PC-3 (cell line): ENCODE measurements around the gene CXCL11. TPM values are rescaled to one million over a fixed set of nuclear protein-coding genes. Genes with fewer than 3 reads are reported as not detected.
A peak's percentile ranks its signal among the peaks of the same experiment; 100 is the strongest.
"Not testable (repeated sequence)": the region's sequence is repeated elsewhere in the genome, so short reads cannot be mapped to it uniquely, and the experiment has no call there.

Experiments used
- ATAC-seq: fragments of 200-7000 bp; cut with Tn5 transposase; 2 replicates; pipeline ENCODE4 v1.9.1; 2020; ENCODE audit warnings: mild to moderate bottlenecking, moderate library complexity
- BruUV-seq: library from RNA; stranded (reverse); fragments of 400-500 nt; replicated peaks from 2 replicates; lab custom pipeline; 2021; lab: Mats Ljungman, UMichigan
- CTCF ChIA-PET: fragments of 300-600 bp; sonication (Branson Sonifier 250); formaldehyde crosslinking; loops from one replicate; lab custom pipeline; 2022; ENCODE audit warnings: antibody characterized with exemption; lab: Charles Lee
- POLR2A ChIA-PET: fragments of 300-600 bp; sonication (Branson Sonifier 250); formaldehyde crosslinking; loops from one replicate; lab custom pipeline; 2022; ENCODE audit warnings: antibody characterized with exemption; ENCODE audit not compliant: unreplicated experiment; lab: Charles Lee
- DNase-seq: peaks from one replicate; pipeline ENCODE4 v3.0.0-alpha.2; 2015
- H2AFZ ChIP-seq: fragments of 300-600 bp; sonication (generic); 2 replicates; pipeline ENCODE4 v1.6.0; 2016; ENCODE audit warnings: antibody characterized with exemption, low read length
- H3F3A ChIP-seq: fragments of 300-600 bp; sonication (generic); one replicate; pipeline ENCODE4 v1.6.0; 2017; ENCODE audit warnings: antibody characterized with exemption, low read length, control low read depth, mild to moderate bottlenecking; ENCODE audit not compliant: unreplicated experiment
- H3K27ac ChIP-seq: fragments of 300-600 bp; sonication (generic); 2 replicates; pipeline ENCODE4 v1.5.1; 2016; ENCODE audit warnings: mild to moderate bottlenecking, low read length
- H3K27me3 ChIP-seq: fragments of 300-600 bp; sonication (generic); 2 replicates; pipeline ENCODE4 v1.6.1; 2016; ENCODE audit warnings: low read length, mixed read lengths
- H3K36me3 ChIP-seq: fragments of 300-600 bp; sonication (generic); 2 replicates; pipeline ENCODE4 v1.6.1; 2016; ENCODE audit warnings: low read depth, mixed run types, low read length, mixed read lengths
- H3K4me1 ChIP-seq: fragments of 300-600 bp; sonication (generic); 2 replicates; pipeline ENCODE4 v1.5.1; 2016; ENCODE audit warnings: low read length; ENCODE audit not compliant: insufficient read depth
- H3K4me2 ChIP-seq: fragments of 300-600 bp; sonication (generic); 2 replicates; pipeline ENCODE4 v1.6.0; 2016; ENCODE audit warnings: low read length
- H3K4me3 ChIP-seq: fragments of 300-600 bp; sonication (generic); 2 replicates; pipeline ENCODE4 v1.5.1; 2016; ENCODE audit warnings: mild to moderate bottlenecking, low read length, mixed read lengths
- H3K79me2 ChIP-seq: fragments of 300-600 bp; sonication (generic); 2 replicates; pipeline ENCODE4 v1.6.1; 2017; ENCODE audit warnings: low read length, mixed read lengths
- H3K9ac ChIP-seq: fragments of 300-600 bp; sonication (generic); 2 replicates; pipeline ENCODE4 v1.6.0; 2016; ENCODE audit warnings: mild to moderate bottlenecking, low read length
- H3K9me2 ChIP-seq: fragments of 300-600 bp; sonication (generic); replicated peaks from 2 replicates; pipeline ENCODE4 v1.6.1; 2016; ENCODE audit warnings: mixed run types, low read length, mixed read lengths
- H3K9me3 ChIP-seq: fragments of 300-600 bp; sonication (generic); 2 replicates; pipeline ENCODE4 v1.6.1; 2016; ENCODE audit warnings: low read length, mixed read lengths
- H4K20me1 ChIP-seq: fragments of 300-600 bp; sonication (generic); 2 replicates; pipeline ENCODE4 v1.6.1; 2016; ENCODE audit warnings: low read length, mixed read lengths
- EZH2 ChIP-seq: fragments of 300-600 bp; sonication (generic); IDR thresholded peaks from one replicate; pipeline ENCODE4 v1.6.1; 2017; ENCODE audit warnings: antibody characterized with exemption, mild to moderate bottlenecking, low read length; ENCODE audit not compliant: unreplicated experiment
- EZH2phosphoT487 ChIP-seq: fragments of 300-600 bp; sonication (generic); IDR thresholded peaks from 2 replicates; pipeline ENCODE4 v1.6.1; 2018; ENCODE audit warnings: mild to moderate bottlenecking, antibody characterized with exemption, low read length, borderline replicate concordance
- intact Hi-C: fragments of 100-400 bp; cut with micrococcal nuclease; formaldehyde crosslinking; loops from 2 replicates; pipeline ENCODE4 v1.9.0; 2023
- total RNA-seq: library from RNA; depleted of rRNA; stranded (reverse); fragments of >200 nt; gene quantifications from 2 replicates; pipeline ENCODE4 v1.2.3, GENCODE V29; 2014
- TF ChIP-seq, protein P1 (sequence below): fragments of 300-600 bp; sonication (generic); conservative IDR thresholded peaks from 2 replicates; pipeline ENCODE4 v1.5.1; 2017; ENCODE audit warnings: antibody characterized with exemption, low read depth, mild to moderate bottlenecking, low read length

Gene CXCL11
- total RNA-seq, 1 experiment from 2014 or later: not detected

DNA sequence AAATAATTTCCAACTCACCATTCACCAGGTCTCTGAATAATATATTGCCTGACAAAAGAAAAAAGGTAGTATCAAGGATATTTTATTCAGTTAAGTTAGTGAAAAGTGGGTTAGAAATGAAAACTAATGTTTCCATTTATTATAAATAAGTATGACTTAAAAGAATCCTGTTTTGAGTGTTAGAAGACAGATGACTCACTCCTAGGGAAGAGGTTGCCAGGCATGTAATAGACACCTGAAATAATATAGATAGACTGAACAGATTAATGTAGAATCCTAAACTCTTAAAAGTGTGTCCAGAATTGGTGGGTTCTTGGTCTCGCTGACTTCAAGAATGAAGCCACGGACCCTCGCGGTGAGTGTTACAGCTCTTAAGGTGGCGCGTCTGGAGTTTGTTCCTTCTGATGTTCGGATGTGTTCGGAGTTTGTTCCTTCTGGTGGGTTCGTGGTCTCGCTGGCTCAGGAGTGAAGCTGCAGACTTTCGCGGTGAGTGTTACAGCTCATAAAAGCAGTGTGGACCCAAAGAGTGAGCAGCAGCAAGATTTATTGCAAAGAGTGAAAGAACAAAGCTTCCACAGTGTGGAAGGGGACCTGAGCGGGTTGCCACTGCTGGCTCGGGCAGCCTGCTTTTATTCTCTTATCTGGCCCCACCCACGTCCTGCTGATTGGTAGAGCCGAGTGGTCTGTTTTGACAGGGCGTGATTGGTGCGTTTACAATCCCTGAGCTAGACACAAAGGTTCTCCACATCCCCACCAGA, 6.5 kb upstream of the CXCL11 start:
- intact Hi-C loops, H3K9me3 ChIP-seq, BruUV-seq, H3K4me3 ChIP-seq, H3K4me1 ChIP-seq, POLR2A ChIA-PET, H3K36me3 ChIP-seq, H3K79me2 ChIP-seq, H3K9me2 ChIP-seq, H3K27me3 ChIP-seq, H3K9ac ChIP-seq, H2AFZ ChIP-seq, H3K27ac ChIP-seq, H3K4me2 ChIP-seq, H4K20me1 ChIP-seq, H3F3A ChIP-seq, CTCF ChIA-PET: not testable (repeated sequence)
- ATAC-seq (peak; percentile 55; the same call in 1 of the 2 replicates), DNase-seq (peak; percentile 39)

DNA sequence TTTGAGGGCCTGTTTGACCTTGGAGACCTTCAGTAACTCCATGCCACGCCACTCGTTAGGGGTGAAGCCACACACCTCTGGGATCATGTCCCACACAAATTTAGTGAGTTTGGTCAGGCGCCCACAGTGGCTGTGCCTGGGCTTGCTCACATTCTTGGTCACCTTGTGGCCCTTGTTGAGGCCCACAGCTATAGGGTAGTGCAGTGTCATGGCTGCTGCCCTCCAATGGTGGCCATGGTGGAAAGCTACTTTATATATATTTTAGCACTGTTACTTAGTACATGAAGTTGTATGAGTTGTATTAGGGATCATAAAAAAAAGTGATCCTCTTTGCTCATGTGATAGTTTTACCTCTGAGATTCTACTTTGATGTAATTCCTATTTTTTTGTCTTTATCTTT, 985 bp upstream of the CXCL11 start:
- intact Hi-C loops: no loop called here
- ATAC-seq (no peak), DNase-seq (no peak)
- Histone ChIP-seq H4K20me1 (no peaks in the 10 kb centered on the region), H3K9ac (no peak overlapping the region), H3K27ac (no peak overlapping the region), H3K36me3 (no peaks in the 10 kb centered on the region), H3K4me3 (no peak overlapping the region), H3K4me1 (no peaks in the 10 kb centered on the region), H3K79me2 (no peaks in the 10 kb centered on the region), H3K9me3 (no peaks in the 10 kb centered on the region), H3K9me2 (no peaks in the 10 kb centered on the region), H2AFZ (no peak overlapping the region), H3K27me3 (no peaks in the 10 kb centered on the region), H3F3A (no peaks in the 10 kb centered on the region), H3K4me2 (no peak overlapping the region)
- ChIA-PET POLR2A (no interaction called here), CTCF (no interaction called here)
- no TSS peak for BruUV-seq
- no peak for TF ChIP-seq EZH2phosphoT487
- TF ChIP-seq, protein P1, sequence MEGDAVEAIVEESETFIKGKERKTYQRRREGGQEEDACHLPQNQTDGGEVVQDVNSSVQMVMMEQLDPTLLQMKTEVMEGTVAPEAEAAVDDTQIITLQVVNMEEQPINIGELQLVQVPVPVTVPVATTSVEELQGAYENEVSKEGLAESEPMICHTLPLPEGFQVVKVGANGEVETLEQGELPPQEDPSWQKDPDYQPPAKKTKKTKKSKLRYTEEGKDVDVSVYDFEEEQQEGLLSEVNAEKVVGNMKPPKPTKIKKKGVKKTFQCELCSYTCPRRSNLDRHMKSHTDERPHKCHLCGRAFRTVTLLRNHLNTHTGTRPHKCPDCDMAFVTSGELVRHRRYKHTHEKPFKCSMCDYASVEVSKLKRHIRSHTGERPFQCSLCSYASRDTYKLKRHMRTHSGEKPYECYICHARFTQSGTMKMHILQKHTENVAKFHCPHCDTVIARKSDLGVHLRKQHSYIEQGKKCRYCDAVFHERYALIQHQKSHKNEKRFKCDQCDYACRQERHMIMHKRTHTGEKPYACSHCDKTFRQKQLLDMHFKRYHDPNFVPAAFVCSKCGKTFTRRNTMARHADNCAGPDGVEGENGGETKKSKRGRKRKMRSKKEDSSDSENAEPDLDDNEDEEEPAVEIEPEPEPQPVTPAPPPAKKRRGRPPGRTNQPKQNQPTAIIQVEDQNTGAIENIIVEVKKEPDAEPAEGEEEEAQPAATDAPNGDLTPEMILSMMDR: no peak
- no peak for TF ChIP-seq EZH2

DNA sequence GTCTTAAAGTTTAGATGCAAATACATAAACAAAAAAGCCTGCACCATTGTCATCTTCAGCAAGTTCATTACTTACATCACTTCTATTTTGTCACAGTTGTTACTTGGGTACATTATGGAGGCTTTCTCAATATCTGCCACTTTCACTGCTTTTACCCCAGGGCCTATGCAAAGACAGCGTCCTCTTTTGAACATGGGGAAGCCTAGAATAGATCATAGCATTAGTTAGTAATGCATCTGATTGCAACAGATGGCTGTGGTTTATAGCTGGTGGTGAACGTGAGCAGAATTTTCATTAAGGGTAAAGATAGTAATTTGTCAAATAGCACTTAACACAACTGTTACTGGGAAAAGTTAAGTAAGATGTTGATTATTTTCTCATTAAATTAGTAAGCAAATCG, 729 bp downstream of the CXCL11 start:
- ATAC-seq (no peak), DNase-seq (no peak)
- Histone ChIP-seq H4K20me1 (no peaks in the 10 kb centered on the region), H3K4me2 (no peak overlapping the region), H3K4me1 (no peaks in the 10 kb centered on the region), H3K4me3 (no peak overlapping the region), H3K9me3 (no peaks in the 10 kb centered on the region), H3K27me3 (no peaks in the 10 kb centered on the region), H3K9ac (no peak overlapping the region), H3F3A (no peaks in the 10 kb centered on the region), H3K27ac (no peak overlapping the region), H3K36me3 (no peaks in the 10 kb centered on the region), H3K9me2 (no peaks in the 10 kb centered on the region), H2AFZ (no peak overlapping the region), H3K79me2 (no peaks in the 10 kb centered on the region)
- POLR2A ChIA-PET: no interaction called here
- BruUV-seq: no TSS peak
- CTCF ChIA-PET: no interaction called here
- TF ChIP-seq EZH2: no peak
- TF ChIP-seq, protein P1: no peak
- TF ChIP-seq EZH2phosphoT487: no peak
- intact Hi-C loops: no loop called here
